Mesenchymal stem cell (in vitro differentiated cells and primary cell): ENCODE results near the gene GRIN3B.
A peak's percentile ranks its signal among the peaks of the same experiment; 100 is the strongest.

Experiments used
- DNase-seq: peaks from one replicate; pipeline ENCODE4 v3.0.0-alpha.2; 2013
- H2AFZ ChIP-seq: one replicate; pipeline ENCODE4 v1.6.1; 2013; ENCODE audit warnings: low read depth, mild to moderate bottlenecking, control low read depth, inconsistent platforms, low read length, moderate library complexity
- H2AK5ac ChIP-seq: 2 replicates; pipeline ENCODE4 v1.6.1; 2013; ENCODE audit warnings: low read length, moderate library complexity, mild to moderate bottlenecking, inconsistent platforms; ENCODE audit not compliant: severe bottlenecking
- H2BK120ac ChIP-seq: one replicate; pipeline ENCODE4 v1.6.1; 2013; ENCODE audit warnings: low read depth, mild to moderate bottlenecking, inconsistent platforms, low read length, moderate library complexity
- H2BK12ac ChIP-seq, 2 experiments: one replicate each; pipeline ENCODE4 v1.6.1; 2013; ENCODE audit warnings: inconsistent platforms in 2 of 2, low read length in 2 of 2, mild to moderate bottlenecking in 2 of 2, moderate library complexity in 2 of 2, control low read depth in 1 of 2
- H2BK15ac ChIP-seq: one replicate; pipeline ENCODE4 v1.6.1; 2013; ENCODE audit warnings: mild to moderate bottlenecking, low read depth, inconsistent platforms; ENCODE audit not compliant: poor library complexity, severe bottlenecking
- H2BK5ac ChIP-seq: 2 replicates; pipeline ENCODE4 v1.6.1; 2013; ENCODE audit warnings: low read depth, mild to moderate bottlenecking, low read length, control low read depth, inconsistent platforms; ENCODE audit not compliant: poor library complexity, severe bottlenecking
- H3K14ac ChIP-seq, 2 experiments: one replicate each; pipeline ENCODE4 v1.6.1; 2013; ENCODE audit warnings: inconsistent platforms in 2 of 2, low read length in 2 of 2, control low read depth in 1 of 2, mild to moderate bottlenecking in 1 of 2, moderate library complexity in 1 of 2
- H3K18ac ChIP-seq, 2 experiments: one replicate each; pipeline ENCODE4 v1.6.1; 2013; ENCODE audit warnings: inconsistent platforms in 2 of 2, low read length in 2 of 2, control low read depth in 1 of 2, low read depth in 1 of 2, mild to moderate bottlenecking in 1 of 2
- H3K23ac ChIP-seq, 2 experiments: one replicate each; pipeline ENCODE4 v1.6.1; 2013; ENCODE audit warnings: inconsistent platforms in 2 of 2, low read length in 2 of 2, mild to moderate bottlenecking in 2 of 2, moderate library complexity in 2 of 2, control low read depth in 1 of 2
- H3K27ac ChIP-seq: 2 replicates; pipeline ENCODE4 v1.5.1; 2013; ENCODE audit warnings: mild to moderate bottlenecking, moderate library complexity, low read length, control low read depth, inconsistent platforms; ENCODE audit not compliant: poor library complexity, severe bottlenecking
- H3K27me3 ChIP-seq, 2 experiments: 2 replicates each; pipeline versions ENCODE4 v1.6.1 to v1.7.0; 2013; ENCODE audit warnings: low read length in 2 of 2, mild to moderate bottlenecking in 2 of 2, moderate library complexity in 2 of 2, control low read depth in 1 of 2, inconsistent platforms in 1 of 2; ENCODE audit not compliant: control insufficient read depth in 1 of 2, insufficient read depth in 1 of 2
- H3K36me3 ChIP-seq, 2 experiments: 2 replicates each; pipeline versions ENCODE4 v1.6.1 to v1.7.0; 2013; ENCODE audit warnings: low read length in 2 of 2, control low read depth in 1 of 2, inconsistent platforms in 1 of 2, low read depth in 1 of 2, mild to moderate bottlenecking in 1 of 2; ENCODE audit not compliant: insufficient read depth in 2 of 2, control insufficient read depth in 1 of 2
- H3K4ac ChIP-seq, 2 experiments: one replicate each; pipeline ENCODE4 v1.6.1; 2013; ENCODE audit warnings: inconsistent platforms in 2 of 2, low read length in 2 of 2, mild to moderate bottlenecking in 2 of 2, moderate library complexity in 2 of 2, control low read depth in 1 of 2, low read depth in 1 of 2
- H3K4me1 ChIP-seq: 2 replicates; pipeline ENCODE4 v1.6.1; 2013; ENCODE audit warnings: low read depth, low read length, control low read depth; ENCODE audit not compliant: control insufficient read depth, insufficient read depth
- H3K4me2 ChIP-seq: 2 replicates; pipeline ENCODE4 v1.6.1; 2013; ENCODE audit warnings: low read length, mild to moderate bottlenecking, inconsistent platforms; ENCODE audit not compliant: poor library complexity, severe bottlenecking
- H3K4me3 ChIP-seq, 2 experiments: 2 replicates each; pipeline versions ENCODE4 v1.5.1 to v1.7.0; 2013; ENCODE audit warnings: low read length in 2 of 2, mild to moderate bottlenecking in 2 of 2, control low read depth in 1 of 2, low read depth in 1 of 2; ENCODE audit not compliant: insufficient read depth in 1 of 2
- H3K79me1 ChIP-seq: replicated peaks from 2 replicates; pipeline ENCODE4 v1.6.1; 2013; ENCODE audit warnings: mild to moderate bottlenecking, control low read depth, low read length, inconsistent platforms; ENCODE audit not compliant: poor library complexity, severe bottlenecking
- H3K9ac ChIP-seq: 2 replicates; pipeline ENCODE4 v1.7.0; 2013; ENCODE audit warnings: mild to moderate bottlenecking, low read length, moderate library complexity
- H3K9me3 ChIP-seq: 2 replicates; pipeline ENCODE4 v1.7.0; 2013; ENCODE audit warnings: mild to moderate bottlenecking, low read length; ENCODE audit not compliant: control insufficient read depth
- H4K8ac ChIP-seq: one replicate; pipeline ENCODE4 v1.6.1; 2013; ENCODE audit warnings: inconsistent platforms, mild to moderate bottlenecking, low read length, moderate library complexity
- H4K91ac ChIP-seq: one replicate; pipeline ENCODE4 v1.6.1; 2013; ENCODE audit warnings: mild to moderate bottlenecking, low read length, inconsistent platforms
- WGBS: methylation state at CpG from one replicate; pipeline ENCODE4 v1.1.7; 2013; ENCODE audit warnings: mixed read lengths; 5-methylcytosine and 5-hydroxymethylcytosine counted together

GRIN3B gene

DNA sequence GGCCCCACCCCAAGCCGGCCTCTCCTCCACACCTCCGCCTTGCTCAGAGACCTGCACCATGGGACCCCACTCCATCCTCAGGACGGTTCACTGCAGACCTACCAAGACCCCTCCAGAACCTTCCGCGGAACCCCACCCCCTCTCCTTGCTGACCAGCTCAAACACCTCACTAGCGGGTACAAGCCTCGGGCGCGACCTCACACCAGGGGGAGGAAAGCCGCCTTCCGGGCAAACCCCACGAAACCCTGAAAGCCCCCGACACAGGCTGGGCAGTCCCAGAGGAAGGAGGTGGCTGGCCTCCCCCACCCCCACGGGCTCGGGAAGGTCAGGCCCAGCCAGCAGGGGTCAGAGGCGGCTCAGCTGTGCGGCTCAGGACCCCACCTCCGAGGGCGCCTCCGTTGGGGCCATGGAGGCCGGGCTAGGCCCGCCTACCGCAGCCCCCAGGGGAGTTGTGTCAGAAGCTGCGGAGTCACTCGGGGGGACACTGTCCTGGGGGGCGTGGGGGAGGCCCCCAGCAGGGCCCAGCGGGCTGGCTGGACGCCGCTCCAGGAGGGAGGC, 9.8 kb downstream of the GRIN3B start:
- Histone ChIP-seq H4K91ac (peak overlapping the region; percentile 20), H3K4me2 (no peak overlapping the region), H2BK120ac (no peak overlapping the region), H3K23ac (no peak overlapping the region), H3K18ac (no peak overlapping the region), H3K27me3 (no peaks in the 10 kb centered on the region), H4K8ac (peak overlapping the region; percentile 10), H3K4me1 (peaks cover 11% of the 10 kb centered on the region), H3K4me3 (no peak overlapping the region), H3K79me1 (peaks cover 23% of the 10 kb centered on the region), H3K14ac (no peak overlapping the region), H2AK5ac (no peak overlapping the region), H3K4ac (no peak overlapping the region), H2BK12ac (no peak overlapping the region), H2BK15ac (no peak overlapping the region), H3K36me3 (peaks cover 28 to 88% of the 10 kb centered on the region in 2 experiments), H3K9me3 (no peaks in the 10 kb centered on the region), H3K9ac (no peak overlapping the region), H2AFZ (no peak overlapping the region), H3K27ac (no peak overlapping the region), H2BK5ac (no peak overlapping the region)
- no peak for DNase-seq
- 90% methylated on average over 27 of the region's 29 CpGs for WGBS

GRCh38 chr19:1010586-1011510, 10.6 kb downstream of the GRIN3B start:
- no peak overlapping the region for H3K23ac ChIP-seq
- no peak overlapping the region for H2BK15ac ChIP-seq
- H2AFZ ChIP-seq = no peak overlapping the region
- peaks cover 28 to 93% of the 10 kb centered on the region in 2 experiments for H3K36me3 ChIP-seq
- H3K4me1 ChIP-seq = peaks cover 19% of the 10 kb centered on the region
- no peak overlapping the region for H3K4me3 ChIP-seq
- no peak overlapping the region for H2AK5ac ChIP-seq
- no peaks in the 10 kb centered on the region for H3K27me3 ChIP-seq
- H3K4me2 ChIP-seq = no peak overlapping the region
- H4K91ac ChIP-seq = no peak overlapping the region
- no peak overlapping the region for H3K4ac ChIP-seq
- H2BK12ac ChIP-seq = no peak overlapping the region
- no peak for DNase-seq
- no peaks in the 10 kb centered on the region for H3K9me3 ChIP-seq
- peaks cover 23% of the 10 kb centered on the region for H3K79me1 ChIP-seq
- no peak overlapping the region for H3K27ac ChIP-seq
- no peak overlapping the region for H4K8ac ChIP-seq
- no peak overlapping the region for H3K18ac ChIP-seq
- H2BK5ac ChIP-seq = no peak overlapping the region
- H2BK120ac ChIP-seq = no peak overlapping the region
- H3K9ac ChIP-seq = no peak overlapping the region
- WGBS = 95% methylated on average over 55 of the region's 56 CpGs
- H3K14ac ChIP-seq = no peak overlapping the region

GRCh38 chr19:1011831-1012333, 11.7 kb downstream of the GRIN3B start:
- peaks cover 28 to 93% of the 10 kb centered on the region in 2 experiments for H3K36me3 ChIP-seq
- no peak overlapping the region for H2AK5ac ChIP-seq
- H2BK15ac ChIP-seq = no peak overlapping the region
- H2BK5ac ChIP-seq = no peak overlapping the region
- no peak overlapping the region for H2BK120ac ChIP-seq
- H3K4me3 ChIP-seq = no peak overlapping the region
- H3K18ac ChIP-seq = no peak overlapping the region
- no peak overlapping the region for H2BK12ac ChIP-seq
- no peak for DNase-seq
- no peak overlapping the region for H3K4ac ChIP-seq
- no peak overlapping the region for H4K91ac ChIP-seq
- H3K14ac ChIP-seq = no peak overlapping the region
- no peak overlapping the region for H3K23ac ChIP-seq
- H3K79me1 ChIP-seq = peaks cover 23% of the 10 kb centered on the region
- 94% methylated on average over 36 of the region's 36 CpGs for WGBS
- no peak overlapping the region for H3K27ac ChIP-seq
- H3K27me3 ChIP-seq = no peaks in the 10 kb centered on the region
- no peak overlapping the region for H3K4me2 ChIP-seq
- no peak overlapping the region for H2AFZ ChIP-seq
- no peak overlapping the region for H3K9ac ChIP-seq
- no peak overlapping the region for H4K8ac ChIP-seq
- H3K4me1 ChIP-seq = peaks cover 28% of the 10 kb centered on the region
- H3K9me3 ChIP-seq = no peaks in the 10 kb centered on the region

DNA sequence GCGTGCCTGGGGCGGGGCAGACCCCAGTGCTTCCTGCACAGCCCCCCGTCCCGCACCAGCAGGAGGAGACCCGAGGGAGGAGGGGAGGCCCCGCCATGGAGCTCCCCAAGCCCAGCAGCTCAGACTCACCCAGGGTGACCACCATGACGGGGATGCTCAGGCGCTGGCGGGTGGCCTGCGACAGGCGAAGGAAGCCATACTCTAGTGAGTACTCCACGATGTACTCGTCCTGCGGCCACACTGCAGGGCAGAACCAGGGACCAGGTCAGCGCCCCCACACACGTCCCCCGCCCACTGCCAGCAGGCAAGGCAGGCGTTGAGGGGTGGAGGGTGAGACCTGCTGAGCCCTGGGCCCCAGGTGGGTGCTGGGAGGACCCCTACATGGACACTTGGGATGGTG, 12.1 kb downstream of the GRIN3B start:
- no peak overlapping the region for H3K4ac ChIP-seq
- no peak overlapping the region for H2AFZ ChIP-seq
- H3K27ac ChIP-seq = no peak overlapping the region
- DNase-seq = no peak
- H3K79me1 ChIP-seq = peaks cover 23% of the 10 kb centered on the region
- no peaks in the 10 kb centered on the region for H3K27me3 ChIP-seq
- no peak overlapping the region for H3K4me2 ChIP-seq
- H2BK15ac ChIP-seq = no peak overlapping the region
- no peak overlapping the region for H4K8ac ChIP-seq
- H4K91ac ChIP-seq = no peak overlapping the region
- H3K18ac ChIP-seq = no peak overlapping the region
- no peak overlapping the region for H3K9ac ChIP-seq
- H2AK5ac ChIP-seq = no peak overlapping the region
- no peak overlapping the region for H2BK120ac ChIP-seq
- peaks cover 31% of the 10 kb centered on the region for H3K4me1 ChIP-seq
- H3K9me3 ChIP-seq = no peaks in the 10 kb centered on the region
- H2BK12ac ChIP-seq = no peak overlapping the region
- peaks cover 28 to 90% of the 10 kb centered on the region in 2 experiments for H3K36me3 ChIP-seq
- WGBS = 97% methylated on average over 18 of the region's 18 CpGs
- H3K14ac ChIP-seq = no peak overlapping the region
- no peak overlapping the region for H2BK5ac ChIP-seq
- no peak overlapping the region for H3K4me3 ChIP-seq
- no peak overlapping the region for H3K23ac ChIP-seq
